HG02884 (cell line): Measurements from ENCODE around the gene LDLRAD4.
A peak's percentile ranks its signal among the peaks of the same experiment; 100 is the strongest.

Experiments
- ATAC-seq: cut with Tn5 transposase; IDR thresholded peaks from one replicate; pipeline ENCODE4 v1.9.1; 2021; ENCODE audit warnings: mild to moderate bottlenecking, moderate library complexity; ENCODE audit not compliant: unreplicated experiment

LDLRAD4 gene

DNA sequence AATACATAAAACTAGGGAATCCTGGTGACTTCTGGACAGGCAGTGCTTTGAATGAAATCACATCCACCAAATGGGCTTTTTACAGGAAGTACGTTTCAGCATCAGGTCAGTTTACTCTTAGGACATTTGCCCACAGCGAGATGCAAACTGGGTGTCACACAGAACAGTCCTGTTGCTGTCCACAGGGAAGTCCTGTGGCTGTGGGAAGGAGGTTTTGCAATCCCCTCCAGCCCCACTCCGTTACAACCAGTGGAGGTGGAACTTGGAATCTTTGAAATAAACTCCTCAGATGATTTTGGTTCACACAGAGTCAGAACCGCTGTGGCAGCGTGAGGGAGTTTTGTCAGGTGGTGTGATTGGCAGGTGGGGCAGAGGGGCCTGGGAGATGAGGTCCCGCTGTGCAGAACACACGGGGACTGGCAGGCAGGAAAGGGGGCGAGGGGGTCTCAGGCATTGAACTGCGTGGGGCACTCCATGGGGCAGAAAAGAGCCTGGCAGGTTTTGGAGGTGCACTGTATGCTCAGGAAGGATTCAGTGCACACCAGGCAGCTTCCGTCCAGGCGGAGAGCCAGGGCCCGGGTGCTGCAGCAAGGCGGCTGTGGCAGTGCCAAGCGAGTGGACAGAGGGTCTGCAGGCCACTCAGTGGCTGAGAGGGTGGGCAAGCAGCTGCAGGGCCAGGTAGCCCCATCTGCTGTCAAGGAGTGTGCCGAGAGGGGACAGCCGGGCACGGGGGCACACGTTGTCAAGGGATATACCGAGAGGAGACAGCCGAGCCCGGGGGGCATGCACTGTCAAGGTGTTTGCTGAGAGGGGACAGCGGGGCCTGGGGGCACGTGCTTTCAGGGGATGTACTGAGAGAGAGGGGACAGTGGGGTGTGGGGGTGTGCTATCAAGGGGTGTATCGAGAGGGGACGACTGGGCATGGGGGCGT lies 148.7 kb downstream of the LDLRAD4 start:
- ATAC-seq: no peak

DNA sequence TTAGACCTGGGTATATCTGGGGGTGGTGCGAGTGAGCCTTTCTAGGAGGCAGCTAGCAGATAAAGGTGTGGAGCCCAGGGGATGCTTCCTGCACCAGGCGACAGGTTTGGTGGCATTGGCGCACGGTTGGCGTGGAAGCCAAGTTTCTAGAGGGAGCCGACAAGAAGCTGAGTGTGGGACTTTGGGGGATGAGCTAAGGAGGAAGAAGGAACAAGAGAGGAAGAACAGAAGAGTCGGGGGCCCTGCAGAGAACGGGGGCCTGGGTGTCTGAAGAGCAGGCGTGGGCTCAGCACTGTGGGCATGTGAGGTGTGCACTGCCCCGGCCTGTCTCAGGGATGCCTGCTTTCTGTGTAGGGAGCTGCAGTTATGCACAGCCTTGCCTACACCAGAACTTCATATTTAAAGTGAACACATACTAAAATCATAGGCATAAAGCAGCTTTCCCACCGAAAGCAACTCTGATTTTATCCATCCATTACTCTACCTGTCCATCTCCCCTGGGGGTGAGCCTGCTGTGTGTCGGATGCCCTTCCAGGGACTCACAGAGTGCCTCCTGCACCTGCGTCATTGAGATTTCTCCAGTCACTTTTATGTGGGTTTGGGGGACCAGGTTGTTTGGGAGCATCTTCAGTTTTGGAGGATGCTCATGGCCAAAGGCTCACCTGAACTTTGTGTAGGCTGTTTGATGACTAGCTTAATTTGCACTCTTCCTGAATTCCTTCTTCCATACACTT lies 149.7 kb downstream of the LDLRAD4 start:
- ATAC-seq: no peak

DNA sequence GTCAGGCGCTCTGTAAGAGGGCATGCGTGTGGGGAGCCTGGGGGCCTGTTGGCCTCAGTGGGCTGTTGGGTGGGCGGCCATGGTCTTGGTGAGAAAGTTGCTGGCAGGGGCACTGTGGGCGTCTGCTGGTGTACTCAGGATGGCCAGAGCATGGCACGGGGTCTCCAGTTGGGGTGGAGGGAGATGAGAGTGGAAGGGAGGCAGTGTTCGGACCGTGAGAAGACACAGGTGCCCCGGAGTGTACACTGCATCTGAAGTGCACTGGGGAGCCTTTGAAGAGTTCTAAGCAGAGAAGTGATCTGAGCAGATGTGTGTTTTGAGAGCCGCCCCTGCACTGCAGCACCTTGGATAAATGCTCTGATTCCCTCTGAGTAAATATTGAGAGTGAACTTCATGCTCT lies 150.8 kb downstream of the LDLRAD4 start:
- no peak for ATAC-seq

DNA sequence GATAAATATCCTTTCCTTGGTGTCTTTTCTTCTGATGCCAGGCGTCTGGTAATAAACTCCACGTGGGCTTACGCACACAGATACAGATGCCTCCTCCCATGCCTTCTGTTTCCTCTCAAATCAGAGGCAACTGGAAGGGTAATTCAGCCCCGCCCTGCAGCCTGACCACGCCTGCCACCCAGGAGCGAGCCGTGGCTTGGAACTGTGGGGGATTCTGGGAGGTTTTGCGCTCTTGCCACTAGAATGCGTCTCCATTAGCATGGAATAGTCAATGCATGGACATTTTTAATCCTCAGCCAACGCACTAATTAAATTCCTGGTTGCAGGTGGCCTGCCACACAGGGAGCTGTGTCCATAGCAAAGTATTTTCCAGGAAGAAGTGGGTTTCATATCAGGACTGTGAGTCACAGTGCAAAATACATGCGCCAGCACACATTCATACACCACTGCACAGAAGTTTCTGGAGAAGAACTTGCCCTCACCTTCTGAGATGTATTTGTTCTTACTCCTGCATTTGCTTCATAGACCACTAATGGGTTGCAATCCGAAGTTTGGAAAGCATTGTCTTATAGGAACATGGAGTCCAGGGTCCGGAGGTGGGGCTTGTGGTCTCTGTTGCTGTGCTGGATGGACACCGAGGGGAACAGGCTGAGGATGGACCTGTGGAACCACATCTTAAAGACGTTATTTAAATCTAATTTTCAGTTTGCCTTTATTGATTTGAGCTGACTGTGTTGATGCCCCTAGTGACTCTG lies 151.4 kb downstream of the LDLRAD4 start:
- ATAC-seq: no peak

DNA sequence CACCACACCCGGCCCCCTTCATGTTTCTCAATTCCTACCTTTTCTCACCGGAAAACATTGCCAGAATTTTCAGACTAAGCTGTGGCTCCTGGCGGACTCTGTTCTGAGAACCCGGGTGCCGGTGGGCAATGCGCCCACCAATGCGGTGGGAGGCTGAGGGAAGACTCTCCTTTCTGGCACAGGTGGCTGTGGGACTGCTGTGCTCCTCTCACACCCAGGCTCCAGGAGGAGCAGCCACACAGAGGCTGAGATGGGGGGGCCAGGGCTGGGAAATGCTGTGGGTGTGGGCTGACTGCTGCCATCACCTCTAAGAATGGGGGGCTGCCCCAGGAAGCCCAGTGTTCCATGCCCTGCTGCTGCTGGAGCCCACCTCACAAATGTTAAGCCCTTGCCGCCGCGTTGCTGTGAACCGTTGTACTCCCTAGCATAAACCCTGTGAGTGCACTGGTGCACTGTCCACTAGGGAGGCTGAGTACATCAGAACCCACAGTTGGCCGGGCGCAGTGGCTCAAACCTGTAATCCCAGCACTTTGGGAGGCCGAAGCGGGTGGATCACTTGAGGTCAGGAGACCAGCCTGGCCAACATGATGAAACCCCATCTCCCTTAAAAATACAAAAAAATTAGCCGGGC lies 152.6 kb downstream of the LDLRAD4 start:
- ATAC-seq: no peak

DNA sequence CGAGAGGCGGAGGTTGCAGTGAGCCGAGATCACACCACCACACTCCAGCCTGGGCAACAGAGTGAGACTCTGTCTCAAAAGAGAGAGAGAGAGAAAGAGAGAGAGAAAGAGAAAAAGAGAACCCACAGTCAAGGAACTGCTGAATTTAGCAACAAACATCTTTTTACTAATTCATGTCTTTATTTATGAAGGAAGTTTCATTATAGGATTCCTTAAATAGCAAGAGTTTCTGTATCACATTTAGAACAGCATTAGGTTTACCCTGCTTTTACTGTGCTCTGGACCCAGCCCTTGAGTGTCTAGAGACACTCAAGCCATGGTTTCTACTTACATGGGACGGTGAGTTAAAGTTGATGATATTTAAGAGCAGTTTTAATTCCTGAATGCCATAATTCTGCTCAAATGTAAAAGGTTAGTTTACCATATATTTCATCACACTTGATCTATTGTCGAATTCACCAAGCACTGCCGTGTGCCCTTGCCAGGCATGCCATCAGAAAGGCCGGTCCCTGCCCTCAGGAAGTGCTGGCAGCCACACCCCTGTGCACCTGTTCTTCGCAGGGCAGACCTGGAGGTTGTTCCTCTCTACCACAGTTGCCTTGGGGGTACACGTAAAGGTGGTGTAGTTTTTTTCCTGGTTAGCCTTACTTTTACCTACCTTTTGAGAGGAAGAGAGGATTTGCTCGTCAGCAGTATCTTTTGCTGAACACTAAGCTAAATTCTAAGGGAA lies 153.3 kb downstream of the LDLRAD4 start:
- no peak for ATAC-seq

DNA sequence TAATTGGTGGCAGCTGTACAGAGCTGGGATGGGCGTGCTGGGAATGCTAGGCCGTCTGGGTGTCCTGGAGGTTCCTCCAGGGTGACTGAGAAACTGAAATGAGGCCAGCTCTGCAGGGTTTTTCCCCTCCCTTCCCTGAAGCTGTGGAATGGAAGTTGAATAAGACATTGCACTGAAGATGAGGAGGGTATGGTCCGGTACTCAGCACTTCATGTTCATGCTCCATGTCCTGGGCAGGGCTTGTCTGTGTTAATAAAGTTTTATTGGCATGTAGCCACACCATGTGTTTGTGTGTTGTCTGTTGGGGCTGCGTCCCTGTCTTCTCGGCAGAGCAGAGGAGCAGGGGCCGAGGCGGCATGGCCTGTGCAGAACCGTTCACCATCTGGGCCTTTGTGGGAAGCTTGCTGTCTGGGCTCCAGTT lies 154.0 kb downstream of the LDLRAD4 start:
- ATAC-seq: no peak

DNA sequence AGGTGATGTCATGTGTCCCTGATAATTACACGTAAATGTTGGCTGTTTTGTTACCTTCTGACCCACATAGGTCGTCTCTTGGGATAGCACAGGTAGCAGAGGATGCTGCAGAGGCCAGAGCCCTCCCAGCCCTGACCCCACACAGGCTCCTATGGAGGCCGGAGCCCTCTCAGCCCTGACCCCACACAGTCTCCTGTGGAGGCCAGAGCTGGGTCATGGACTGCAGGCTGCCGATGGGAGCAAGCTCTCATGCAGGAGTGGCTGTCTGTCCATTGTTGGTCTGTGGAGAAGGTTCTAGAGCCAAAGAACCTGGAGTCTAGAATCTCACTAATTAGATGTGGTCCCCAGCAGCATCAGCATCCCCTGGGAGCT lies 155.5 kb downstream of the LDLRAD4 start:
- ATAC-seq: no peak

DNA sequence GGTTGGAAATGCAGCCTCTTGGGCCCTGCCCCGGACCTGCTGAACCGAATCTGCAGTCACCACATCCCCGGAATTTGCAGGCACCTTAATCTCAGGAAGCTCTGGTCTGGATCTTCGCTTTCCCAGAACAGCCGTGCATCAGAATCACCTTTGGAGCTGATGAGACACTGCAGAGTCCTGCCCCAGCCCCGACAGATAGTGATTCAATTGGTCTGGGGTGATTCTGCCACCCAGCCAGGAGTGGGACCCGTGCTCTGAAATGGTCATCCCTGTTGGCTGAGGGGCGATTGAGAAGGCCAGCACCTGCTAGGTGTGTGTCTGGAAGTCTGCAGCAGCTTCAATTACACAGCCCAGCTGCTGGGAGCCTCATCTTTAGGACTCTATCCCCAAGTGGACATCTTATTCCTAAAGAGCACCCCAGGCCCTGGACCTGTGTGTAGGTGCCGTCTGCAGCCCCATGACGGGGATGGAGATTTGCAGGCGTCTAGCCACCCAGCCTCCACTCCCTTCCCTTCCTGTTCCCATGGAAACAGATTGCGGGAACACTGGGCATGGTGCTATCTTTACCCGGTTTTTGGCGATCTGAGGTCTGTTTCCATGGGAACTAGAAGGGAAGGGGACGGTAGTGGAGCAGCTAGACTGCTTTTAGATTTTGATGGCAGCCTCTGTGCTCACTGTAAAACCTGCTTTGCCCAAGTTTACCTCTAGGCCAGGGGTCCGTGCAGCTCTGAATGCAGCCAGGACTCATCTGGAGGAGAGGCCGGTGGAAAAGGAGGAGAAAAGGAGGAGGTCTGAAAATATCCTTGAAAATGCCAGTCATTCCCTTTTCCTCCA lies 156.1 kb downstream of the LDLRAD4 start:
- ATAC-seq: peak; percentile 3

DNA sequence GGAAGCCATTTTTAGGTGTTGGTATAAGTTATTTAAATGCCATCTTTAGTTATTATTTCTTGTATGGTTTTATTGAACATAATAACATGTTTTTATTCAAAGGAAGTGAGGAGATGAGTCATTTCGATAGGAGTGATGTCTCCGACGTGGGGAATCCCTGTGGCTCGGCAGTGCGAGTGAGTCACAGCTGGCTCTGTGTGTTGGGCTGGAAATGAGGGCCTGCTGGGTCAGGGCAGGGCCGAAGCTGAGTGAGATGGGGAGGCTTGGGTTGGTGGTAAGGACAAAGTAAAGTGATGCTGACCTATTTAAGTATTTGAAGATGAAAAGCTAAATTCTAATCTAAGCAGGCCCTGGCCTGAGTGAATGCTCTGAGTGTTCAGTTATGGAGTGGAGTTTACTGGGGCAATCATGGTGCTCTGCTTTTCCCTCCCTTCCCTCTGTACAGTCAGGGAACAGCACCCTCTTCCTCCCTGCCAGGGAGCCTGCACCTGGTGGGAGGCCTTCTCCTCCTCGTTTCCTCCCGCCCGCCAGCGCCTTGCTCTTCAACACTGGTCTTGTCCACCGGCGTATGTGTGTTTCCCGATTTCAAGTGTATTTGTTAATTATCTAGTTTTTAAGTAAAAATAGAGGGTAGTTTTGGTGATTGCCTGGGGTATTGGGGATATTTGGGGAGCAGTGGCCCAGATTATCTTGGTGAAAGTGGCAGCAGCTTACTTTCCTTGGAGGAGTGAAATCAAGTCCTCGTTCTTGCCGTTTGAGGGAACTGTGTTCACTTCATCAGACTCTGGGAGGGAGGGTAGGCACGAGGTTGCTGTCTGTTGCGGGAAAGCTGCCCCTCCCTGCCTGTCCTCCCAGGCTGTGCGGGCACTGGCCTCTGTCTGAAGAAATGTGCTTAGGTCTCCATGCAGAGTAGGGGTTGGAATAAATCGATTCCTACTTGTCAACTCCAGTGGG lies 157.0 kb downstream of the LDLRAD4 start:
- peak; percentile 90 for ATAC-seq

DNA sequence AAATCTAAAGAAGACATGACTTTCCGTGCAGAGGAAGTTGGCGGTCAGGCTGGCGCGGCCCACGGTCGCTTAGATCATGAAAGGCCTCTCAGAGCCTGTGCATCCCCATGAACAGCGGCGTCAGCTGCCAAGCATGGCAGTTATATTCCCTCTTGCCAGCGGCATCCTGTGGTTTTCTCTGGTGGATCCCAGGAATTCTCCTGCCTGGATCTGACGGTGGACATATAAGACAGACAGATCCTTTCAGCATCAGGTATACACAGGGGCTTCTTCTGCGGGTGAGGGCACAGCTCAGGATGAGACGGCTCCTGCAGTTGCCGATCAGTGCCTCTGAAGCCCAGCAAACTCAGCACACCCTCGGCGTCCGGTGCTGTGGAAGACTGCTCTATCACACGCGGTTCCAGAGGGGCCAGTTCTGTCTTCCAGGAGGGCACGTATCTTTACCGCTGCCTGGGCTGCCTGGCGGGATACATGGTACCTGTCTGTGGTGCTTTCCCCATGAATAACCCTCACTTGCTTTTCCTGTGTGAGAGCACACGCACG lies 157.8 kb downstream of the LDLRAD4 start:
- no peak for ATAC-seq

DNA sequence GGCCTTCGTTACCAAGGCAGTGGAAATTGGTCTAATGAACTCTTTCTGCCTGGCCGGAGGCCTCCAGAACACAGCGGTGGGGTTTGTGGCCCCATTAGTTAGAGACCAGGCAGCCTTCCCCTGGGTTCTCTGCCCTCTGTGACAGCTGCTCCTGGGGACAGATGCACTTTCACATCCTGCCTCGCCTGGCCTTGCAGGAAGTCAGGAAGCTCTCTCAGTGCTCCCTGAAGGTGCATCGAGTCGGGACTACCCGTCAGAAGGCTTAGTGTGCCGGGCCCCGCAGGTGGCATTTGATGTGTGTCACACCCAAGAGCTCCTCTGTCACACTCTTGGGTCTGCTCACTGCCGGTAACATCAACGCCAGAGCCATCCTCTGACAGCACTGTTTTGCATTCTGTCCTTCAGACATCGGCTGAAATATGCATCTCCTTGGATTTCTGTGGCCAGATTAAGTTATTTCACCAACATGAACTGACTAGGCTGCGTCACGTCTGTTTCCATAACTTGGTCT lies 158.3 kb downstream of the LDLRAD4 start:
- ATAC-seq: no peak

DNA sequence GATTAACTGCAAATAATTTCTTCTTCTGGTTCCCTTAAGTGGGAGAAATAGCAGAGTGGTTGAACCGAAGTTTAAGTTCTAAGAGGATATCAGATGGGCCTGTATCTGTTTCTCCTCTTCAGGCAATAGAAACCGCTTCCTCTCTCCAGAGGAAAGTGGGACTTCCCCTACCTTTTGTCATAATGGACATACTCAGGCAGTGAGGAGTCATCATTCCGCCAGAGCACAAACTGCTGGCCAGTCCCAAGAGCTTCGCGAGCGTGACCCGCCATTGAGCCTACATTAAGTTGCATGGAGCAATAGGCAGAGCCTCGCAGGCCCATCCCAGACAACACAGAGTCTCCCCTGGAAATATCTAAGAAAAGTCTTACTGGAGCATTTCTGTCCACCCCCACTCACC lies 158.9 kb downstream of the LDLRAD4 start:
- ATAC-seq: no peak

DNA sequence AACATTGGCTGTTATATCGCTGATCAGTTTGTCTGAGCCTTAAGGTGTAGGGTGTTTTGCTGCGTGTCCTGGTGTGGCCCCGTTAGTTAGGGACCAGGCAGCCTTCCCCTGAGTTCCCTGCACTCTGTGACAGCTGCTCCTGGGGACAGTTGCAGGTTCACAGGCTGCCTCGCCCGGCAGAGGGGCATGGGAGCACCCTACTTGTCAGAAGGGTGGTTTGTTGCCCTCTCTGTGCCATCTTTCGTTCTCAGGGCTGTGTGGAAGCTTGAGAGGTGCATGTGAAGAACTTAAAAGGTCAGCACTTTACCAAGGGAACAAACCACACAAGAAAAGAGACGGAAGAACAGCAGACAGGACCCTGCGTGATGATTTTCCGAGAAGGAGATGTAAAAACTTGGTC lies 159.6 kb downstream of the LDLRAD4 start:
- ATAC-seq: no peak

DNA sequence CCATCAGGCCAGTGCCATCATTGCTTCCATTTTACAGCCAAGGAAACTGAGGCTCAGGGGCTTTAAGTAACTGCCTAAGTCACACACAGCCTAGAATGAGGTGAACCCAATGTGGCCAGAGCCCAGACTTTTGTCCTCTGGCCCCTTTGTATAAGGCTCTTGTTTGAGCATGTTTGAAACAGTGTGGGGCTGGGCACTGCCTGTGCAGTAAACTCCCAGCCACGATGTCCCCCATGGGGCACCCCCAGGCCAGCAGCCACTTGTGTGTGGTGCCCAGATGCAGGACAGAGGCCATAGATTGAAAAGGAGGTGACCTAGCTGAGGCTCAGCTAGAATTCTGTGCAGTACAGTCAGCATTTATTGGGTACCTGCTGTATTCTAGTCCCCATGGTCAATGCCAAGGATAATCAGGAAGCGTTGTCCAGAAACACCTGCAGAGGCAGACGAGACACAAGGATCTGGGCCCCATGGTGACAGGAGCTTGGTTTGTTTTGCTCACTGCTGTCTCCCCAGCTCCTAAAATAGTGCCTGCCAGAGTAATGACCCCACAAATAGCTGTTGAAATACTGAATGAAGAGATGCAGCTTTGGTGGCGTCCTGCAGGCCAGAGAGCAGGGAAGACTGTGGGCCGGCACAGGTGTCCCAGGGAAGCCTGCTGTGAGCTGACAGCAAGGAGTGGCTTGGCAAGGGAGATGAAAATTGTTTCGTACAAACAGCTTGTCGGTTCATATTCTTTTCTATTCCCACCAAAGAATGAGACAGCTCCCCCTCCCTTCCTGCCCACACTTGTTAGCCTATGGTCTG lies 160.7 kb downstream of the LDLRAD4 start:
- ATAC-seq: no peak

DNA sequence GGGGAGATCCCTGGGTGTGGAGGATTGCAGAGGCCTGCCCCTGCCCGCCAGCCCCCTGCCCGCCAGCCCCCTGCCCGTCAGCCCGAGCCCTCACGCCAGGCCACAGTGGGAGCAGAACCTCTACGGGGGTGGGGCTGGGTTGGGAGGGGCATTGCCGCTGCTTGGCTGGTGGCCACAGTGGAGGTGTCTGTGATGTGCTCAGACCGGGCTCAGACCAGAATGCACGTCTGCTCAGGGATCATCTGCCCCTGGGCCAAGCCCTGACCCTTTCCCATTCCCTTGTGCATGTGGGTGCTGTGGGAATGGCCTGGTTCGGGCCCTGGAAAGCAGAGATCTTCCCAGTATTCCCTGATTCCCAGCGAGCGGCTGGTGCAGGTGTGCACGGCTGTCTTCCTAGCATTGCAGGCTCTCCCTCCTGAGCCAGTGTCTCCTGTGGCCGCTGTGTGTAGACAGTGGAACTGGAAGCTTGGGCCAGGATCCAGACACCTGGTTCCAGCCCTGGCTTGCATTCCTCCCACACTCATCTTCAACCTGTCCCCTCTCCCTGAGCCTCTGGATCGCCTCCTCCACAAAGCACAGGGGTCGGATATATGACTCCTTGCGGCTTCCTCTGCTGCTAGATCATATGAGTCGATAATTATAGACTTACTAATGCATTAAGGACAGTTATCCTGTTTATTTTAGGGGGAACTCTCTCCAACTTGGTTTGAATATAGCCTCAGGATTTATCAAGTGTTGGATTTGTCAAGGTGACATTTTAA lies 161.6 kb downstream of the LDLRAD4 start:
- ATAC-seq: no peak
